Small intestine (tissue), 7 donors: ENCODE data around the gene MEGF11. TPM values are rescaled to one million over a fixed set of nuclear protein-coding genes. Genes with fewer than 3 reads are reported as not detected.

Experiments
- DNase-seq, 2 donors: peaks; one replicate each; pipeline versions ENCODE4 v3.0.0 to v3.0.0-alpha.2; 2013
- FAIRE-seq: peaks from 2 replicates; lab custom pipeline; 2012; peaks lifted over from hg19 to GRCh38; lab: Jason Lieb, UNC
- H3K27ac ChIP-seq, 3 donors: one replicate each; pipeline ENCODE4 v1.5.1; 2013; ENCODE audit warnings: low read length in 2 of 3, mild to moderate bottlenecking in 2 of 3, control low read depth in 1 of 3, inconsistent platforms in 1 of 3, low read depth in 1 of 3, moderate library complexity in 1 of 3
- H3K27me3 ChIP-seq, 3 donors: one replicate each; pipeline ENCODE4 v1.6.1; 2013; ENCODE audit warnings: low read length in 3 of 3, inconsistent platforms in 1 of 3; ENCODE audit not compliant: control insufficient read depth in 3 of 3, insufficient read depth in 3 of 3
- H3K36me3 ChIP-seq, 3 donors: one replicate each; pipeline ENCODE4 v1.6.1; 2013; ENCODE audit warnings: low read length in 3 of 3, inconsistent platforms in 1 of 3, low read depth in 1 of 3, mild to moderate bottlenecking in 1 of 3, moderate library complexity in 1 of 3; ENCODE audit not compliant: control insufficient read depth in 3 of 3, insufficient read depth in 2 of 3
- H3K4me1 ChIP-seq, 3 donors: one replicate each; pipeline ENCODE4 v1.6.1; 2013; ENCODE audit warnings: low read length in 2 of 3, inconsistent platforms in 1 of 3, low read depth in 1 of 3, mild to moderate bottlenecking in 1 of 3, moderate library complexity in 1 of 3; ENCODE audit not compliant: control insufficient read depth in 3 of 3, insufficient read depth in 2 of 3
- H3K4me3 ChIP-seq, 3 donors: one replicate each; pipeline ENCODE4 v1.5.1; 2013; ENCODE audit warnings: low read length in 3 of 3, control low read depth in 1 of 3, inconsistent platforms in 1 of 3, low read depth in 1 of 3, mild to moderate bottlenecking in 1 of 3, moderate library complexity in 1 of 3
- H3K9me3 ChIP-seq, 2 donors: one replicate each; pipeline ENCODE4 v1.6.1; 2013; ENCODE audit warnings: low read depth in 1 of 2, low read length in 1 of 2; ENCODE audit not compliant: control insufficient read depth in 2 of 2, insufficient read depth in 1 of 2
- WGBS, 3 donors: extraction: QIAGEN DNeasy Blood & Tissue Kit; methylation state at CpG; one replicate each; pipeline ENCODE4 v1.1.7; 2013; 5-methylcytosine and 5-hydroxymethylcytosine counted together
- polyA plus RNA-seq, 4 donors: library from polyadenylated mRNA; stranded (reverse) in 3 of 4; unstranded in 1 of 4; fragments of 200-250 nt in 3 of 4; fragments of 120-200 nt in 1 of 4; gene quantifications; one replicate each; pipeline versions ENCODE4 v1.2.1 to v1.2.3, GENCODE V29; 2013
- donor health status: healthy with polysubstance abuse.
- donor health status: control.
- donor health status: control.
- donor health status: Bipolar disorder and iron deficiency.
- donor health status: healthy.

MEGF11 gene
- polyA plus RNA-seq, 4 donors: 0.24 to 0.41 TPM; not detected in 2

GRCh38 chr15:66053991-66054390, 199.6 kb downstream of the MEGF11 start:
- 68 to 84% (median 80%) methylated on average over 3 of the region's 3 CpGs for WGBS, 3 donors
- H3K4me3 ChIP-seq: no peak overlapping the region
- FAIRE-seq: no peak
- H3K27me3 ChIP-seq: peaks cover 0 to 7% (median 3%) of the 10 kb centered on the region in 3 donors
- H3K36me3 ChIP-seq: no peaks in the 10 kb centered on the region
- no peaks in the 10 kb centered on the region for H3K9me3 ChIP-seq
- H3K27ac ChIP-seq: no peak overlapping the region
- no peak for DNase-seq
- no peaks in the 10 kb centered on the region for H3K4me1 ChIP-seq

GRCh38 chr15:66051833-66052232, 201.7 kb downstream of the MEGF11 start:
- DNase-seq (no peak), FAIRE-seq (no peak)
- Histone ChIP-seq H3K36me3 (no peaks in the 10 kb centered on the region), H3K27me3 (peaks cover 0 to 3% (median 0%) of the 10 kb centered on the region in 3 donors), H3K4me1 (no peaks in the 10 kb centered on the region), H3K27ac (no peak overlapping the region), H3K4me3 (no peak overlapping the region), H3K9me3 (no peaks in the 10 kb centered on the region)
- WGBS, 3 donors: 70 to 78% (median 77%) methylated on average over 7 of the region's 7 CpGs

- peaks cover 0 to 3% (median 0%) of the 10 kb centered on the region in 3 donors for H3K27me3 ChIP-seq
- H3K4me1 ChIP-seq: no peaks in the 10 kb centered on the region
- FAIRE-seq (no peak), DNase-seq (no peak)
- WGBS, 3 donors: 77 to 87% (median 84%) methylated on average over 5 of the region's 5 CpGs
- no peak overlapping the region for H3K27ac ChIP-seq
- peaks cover 0 to under 1% of the 10 kb centered on the region in 2 donors for H3K9me3 ChIP-seq
- H3K4me3 ChIP-seq: no peak overlapping the region
- H3K36me3 ChIP-seq: no peaks in the 10 kb centered on the region
Observed at GRCh38 chr15:66050264-66050663, 203.3 kb downstream of the MEGF11 start.

GRCh38 chr15:66049353-66049752, 204.2 kb downstream of the MEGF11 start:
- FAIRE-seq: no peak
- Histone ChIP-seq H3K4me3 (no peak overlapping the region), H3K27me3 (peaks cover 0 to 6% (median 4%) of the 10 kb centered on the region in 3 donors), H3K27ac (no peak overlapping the region), H3K4me1 (no peaks in the 10 kb centered on the region), H3K36me3 (no peaks in the 10 kb centered on the region), H3K9me3 (peaks cover 0 to 6% of the 10 kb centered on the region in 2 donors)
- no peak for DNase-seq
- WGBS, 3 donors: 19 to 42% (median 41%) methylated on average over 6 of the region's 6 CpGs

- Histone ChIP-seq H3K4me1 (peaks cover 0 to 3% (median 0%) of the 10 kb centered on the region in 3 donors), H3K4me3 (no peak overlapping the region), H3K27ac (no peak overlapping the region), H3K27me3 (peaks cover 0 to 6% (median 4%) of the 10 kb centered on the region in 3 donors), H3K9me3 (peaks cover 0 to 6% of the 10 kb centered on the region in 2 donors), H3K36me3 (no peaks in the 10 kb centered on the region)
- FAIRE-seq: no peak
- WGBS, 3 donors: 75 to 86% (median 79%) methylated on average over 9 of the region's 9 CpGs
- DNase-seq: no peak
Observed at GRCh38 chr15:66047321-66048024, 206.1 kb downstream of the MEGF11 start.

GRCh38 chr15:66046751-66047150, 206.8 kb downstream of the MEGF11 start:
- Histone ChIP-seq H3K36me3 (no peaks in the 10 kb centered on the region), H3K27ac (no peak overlapping the region), H3K4me3 (no peak overlapping the region), H3K9me3 (peaks cover 0 to 6% of the 10 kb centered on the region in 2 donors), H3K27me3 (peaks cover 0 to 6% (median 4%) of the 10 kb centered on the region in 3 donors), H3K4me1 (peaks cover 0 to 3% (median 0%) of the 10 kb centered on the region in 3 donors)
- WGBS, 3 donors: 54 to 66% (median 61%) methylated on average over 1 of the region's 1 CpG
- no peak for FAIRE-seq
- DNase-seq: no peak

- no peak for FAIRE-seq
- WGBS, 3 donors: 75 to 88% (median 80%) methylated on average over 8 of the region's 8 CpGs
Observed at GRCh38 chr15:66046326-66046725, 207.2 kb downstream of the MEGF11 start.

GRCh38 chr15:66045542-66045941, 208.0 kb downstream of the MEGF11 start:
- H3K27me3 ChIP-seq: peaks cover 0 to 10% (median 5%) of the 10 kb centered on the region in 3 donors
- WGBS, 3 donors: 30 to 73% (median 43%) methylated on average over 5 of the region's 5 CpGs
- DNase-seq: no peak

More at GRCh38 chr15:66046326-66046725, 207.2 kb downstream of the MEGF11 start:
- no peak for DNase-seq
- H3K27me3 ChIP-seq: peaks cover 0 to 5% (median 3%) of the 10 kb centered on the region in 3 donors
- no peak overlapping the region for H3K4me3 ChIP-seq
- H3K9me3 ChIP-seq: peaks cover 0 to 6% of the 10 kb centered on the region in 2 donors
- no peak overlapping the region for H3K27ac ChIP-seq
- peaks cover 0 to 3% (median 0%) of the 10 kb centered on the region in 3 donors for H3K4me1 ChIP-seq
- H3K36me3 ChIP-seq: no peaks in the 10 kb centered on the region

More at GRCh38 chr15:66045542-66045941, 208.0 kb downstream of the MEGF11 start:
- H3K36me3 ChIP-seq: no peaks in the 10 kb centered on the region
- no peak overlapping the region for H3K27ac ChIP-seq
- H3K4me1 ChIP-seq: peaks cover 0 to 3% (median 0%) of the 10 kb centered on the region in 3 donors
- FAIRE-seq: no peak
- no peak overlapping the region for H3K4me3 ChIP-seq
- H3K9me3 ChIP-seq: peaks cover 0 to 6% of the 10 kb centered on the region in 2 donors
